SU-DHL-6 (cell line): ENCODE results near the gene PLEKHA7.

Experiments
- H2AFZ ChIP-seq: fragments of 200-600 bp; sonication (generic); 2 replicates; pipeline ENCODE4 v1.6.1; 2014; ENCODE audit warnings: low read depth, mild to moderate bottlenecking, moderate library complexity, mixed read lengths, antibody characterized with exemption, low read length; ENCODE audit not compliant: severe bottlenecking
- H3F3A ChIP-seq: fragments of 200-600 bp; shearing (Covaris generic); 2 replicates; pipeline ENCODE4 v1.6.0; 2016; ENCODE audit warnings: antibody characterized with exemption, mild to moderate bottlenecking; ENCODE audit not compliant: insufficient read depth
- H3K27ac ChIP-seq: fragments of 200-600 bp; sonication (generic); 2 replicates; pipeline ENCODE4 v1.5.1; 2016; ENCODE audit warnings: low read depth, mild to moderate bottlenecking, low read length, moderate library complexity, mixed read lengths
- H3K27me3 ChIP-seq: fragments of 200-600 bp; sonication (generic), shearing (Covaris generic); 2 replicates; pipeline ENCODE4 v1.6.0; 2014; ENCODE audit warnings: mild to moderate bottlenecking, low read length
- H3K36me3 ChIP-seq: fragments of 200-600 bp; sonication (generic); 2 replicates; pipeline ENCODE4 v1.6.1; 2014; ENCODE audit warnings: mild to moderate bottlenecking, low read length, mixed read lengths
- H3K4me2 ChIP-seq: fragments of 300-600, 200-600 bp; shearing (Covaris generic), sonication (generic); 2 replicates; pipeline ENCODE4 v1.6.0; 2014; ENCODE audit warnings: low read length, low read depth, mild to moderate bottlenecking; ENCODE audit not compliant: poor library complexity, severe bottlenecking
- H3K4me3 ChIP-seq: fragments of 200-600 bp; sonication (generic); 2 replicates; pipeline ENCODE4 v1.5.1; 2014; ENCODE audit warnings: antibody characterized with exemption, low read length, mild to moderate bottlenecking, mixed read lengths; ENCODE audit not compliant: insufficient read depth, poor library complexity, severe bottlenecking
- H3K79me2 ChIP-seq: fragments of 200-600 bp; sonication (generic); 2 replicates; pipeline ENCODE4 v1.6.1; 2014; ENCODE audit warnings: mild to moderate bottlenecking, low read length, moderate library complexity; ENCODE audit not compliant: insufficient read depth
- H3K9ac ChIP-seq: fragments of 200-600 bp; sonication (generic); 2 replicates; pipeline ENCODE4 v1.7.0; 2014; ENCODE audit warnings: mild to moderate bottlenecking, low read length
- H3K9me2 ChIP-seq: fragments of 200-600 bp; sonication (generic); replicated peaks from 2 replicates; pipeline ENCODE4 v1.6.1; 2014; ENCODE audit warnings: low read length; ENCODE audit not compliant: insufficient read depth
- H3K9me3 ChIP-seq: fragments of 200-600 bp; sonication (generic); 2 replicates; pipeline ENCODE4 v1.6.1; 2014; ENCODE audit warnings: low read length, mixed read lengths; ENCODE audit not compliant: insufficient read depth
- H4K20me1 ChIP-seq: fragments of 200-600 bp; sonication (generic); 2 replicates; pipeline ENCODE4 v1.6.1; 2014; ENCODE audit warnings: low read depth, mild to moderate bottlenecking, antibody characterized with exemption, low read length, moderate library complexity, mixed read lengths
- EZH2phosphoT487 ChIP-seq: fragments of 200-600 bp; sonication (generic), shearing (Covaris generic); conservative IDR thresholded peaks from 2 replicates; pipeline ENCODE4 v1.6.1; 2018; ENCODE audit warnings: mild to moderate bottlenecking, antibody characterized with exemption, low read length, moderate library complexity, mixed read lengths
- TF ChIP-seq, protein P1 (sequence below): fragments of 200-600 bp; sonication (generic); IDR thresholded peaks from one replicate; pipeline ENCODE4 v1.5.1; 2017; ENCODE audit warnings: antibody characterized with exemption, mild to moderate bottlenecking, low read length, moderate library complexity; ENCODE audit not compliant: insufficient read depth, poor library complexity, severe bottlenecking

Gene PLEKHA7

DNA sequence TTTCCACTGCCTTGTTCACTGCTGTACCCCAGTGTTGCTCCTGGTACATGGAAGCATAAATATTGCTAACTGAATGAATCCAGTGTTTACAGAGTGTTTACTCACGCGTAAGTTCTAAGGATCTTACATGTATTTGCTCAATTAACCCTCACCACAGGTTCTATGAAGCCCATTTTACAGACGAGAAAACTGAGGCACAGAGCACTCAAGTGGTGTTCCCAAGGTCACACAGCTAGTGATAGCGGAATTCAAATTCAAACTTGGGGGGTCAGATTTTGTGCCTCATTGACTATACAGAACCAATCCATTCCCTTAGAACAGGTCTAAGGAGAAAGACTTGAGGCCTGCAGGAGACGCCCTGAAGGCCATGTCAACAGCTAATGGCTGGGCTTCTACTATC lies 72.3 kb downstream of the PLEKHA7 start:
- TF ChIP-seq EZH2phosphoT487, result no peak
- TF ChIP-seq, protein P1, sequence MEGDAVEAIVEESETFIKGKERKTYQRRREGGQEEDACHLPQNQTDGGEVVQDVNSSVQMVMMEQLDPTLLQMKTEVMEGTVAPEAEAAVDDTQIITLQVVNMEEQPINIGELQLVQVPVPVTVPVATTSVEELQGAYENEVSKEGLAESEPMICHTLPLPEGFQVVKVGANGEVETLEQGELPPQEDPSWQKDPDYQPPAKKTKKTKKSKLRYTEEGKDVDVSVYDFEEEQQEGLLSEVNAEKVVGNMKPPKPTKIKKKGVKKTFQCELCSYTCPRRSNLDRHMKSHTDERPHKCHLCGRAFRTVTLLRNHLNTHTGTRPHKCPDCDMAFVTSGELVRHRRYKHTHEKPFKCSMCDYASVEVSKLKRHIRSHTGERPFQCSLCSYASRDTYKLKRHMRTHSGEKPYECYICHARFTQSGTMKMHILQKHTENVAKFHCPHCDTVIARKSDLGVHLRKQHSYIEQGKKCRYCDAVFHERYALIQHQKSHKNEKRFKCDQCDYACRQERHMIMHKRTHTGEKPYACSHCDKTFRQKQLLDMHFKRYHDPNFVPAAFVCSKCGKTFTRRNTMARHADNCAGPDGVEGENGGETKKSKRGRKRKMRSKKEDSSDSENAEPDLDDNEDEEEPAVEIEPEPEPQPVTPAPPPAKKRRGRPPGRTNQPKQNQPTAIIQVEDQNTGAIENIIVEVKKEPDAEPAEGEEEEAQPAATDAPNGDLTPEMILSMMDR, result no peak
- H3K9me2 ChIP-seq, result no peaks in the 10 kb centered on the region
- no peaks in the 10 kb centered on the region for H3K9me3 ChIP-seq
- H3K36me3 ChIP-seq, result no peaks in the 10 kb centered on the region
- no peaks in the 10 kb centered on the region for H4K20me1 ChIP-seq
- H3K27me3 ChIP-seq, result no peaks in the 10 kb centered on the region
- H2AFZ ChIP-seq, result no peak overlapping the region
- no peak overlapping the region for H3K4me2 ChIP-seq
- no peak overlapping the region for H3K27ac ChIP-seq
- no peak overlapping the region for H3K4me3 ChIP-seq
- H3K79me2 ChIP-seq, result no peaks in the 10 kb centered on the region
- no peak overlapping the region for H3K9ac ChIP-seq
- no peaks in the 10 kb centered on the region for H3F3A ChIP-seq

DNA sequence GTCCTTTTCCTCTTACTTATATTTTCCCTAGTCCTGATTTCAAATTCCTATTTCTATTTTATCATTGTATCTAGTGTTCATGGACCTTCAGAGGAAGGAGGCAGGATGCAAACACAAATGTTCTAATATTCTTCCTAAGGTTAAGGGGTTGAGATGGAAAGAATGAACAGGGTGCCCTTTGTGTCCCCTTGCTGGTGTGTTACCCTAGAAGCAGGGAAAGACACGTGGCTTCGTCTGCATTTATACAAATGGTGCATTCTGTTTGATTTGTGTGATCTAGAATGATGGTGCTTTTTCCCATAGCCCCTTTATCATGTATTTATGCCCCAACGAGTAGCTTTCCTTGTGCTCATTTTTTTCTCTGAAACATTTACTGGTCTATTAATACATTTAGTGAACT lies 76.2 kb downstream of the PLEKHA7 start:
- H3K9me2 ChIP-seq, result no peaks in the 10 kb centered on the region
- no peaks in the 10 kb centered on the region for H3K9me3 ChIP-seq
- H4K20me1 ChIP-seq, result no peaks in the 10 kb centered on the region
- H3K27ac ChIP-seq, result no peak overlapping the region
- no peak overlapping the region for H3K9ac ChIP-seq
- TF ChIP-seq EZH2phosphoT487, result no peak
- TF ChIP-seq, protein P1, result no peak
- no peak overlapping the region for H3K4me3 ChIP-seq
- no peaks in the 10 kb centered on the region for H3F3A ChIP-seq
- H3K79me2 ChIP-seq, result no peaks in the 10 kb centered on the region
- no peak overlapping the region for H2AFZ ChIP-seq
- H3K36me3 ChIP-seq, result no peaks in the 10 kb centered on the region
- H3K27me3 ChIP-seq, result no peaks in the 10 kb centered on the region
- H3K4me2 ChIP-seq, result no peak overlapping the region

DNA sequence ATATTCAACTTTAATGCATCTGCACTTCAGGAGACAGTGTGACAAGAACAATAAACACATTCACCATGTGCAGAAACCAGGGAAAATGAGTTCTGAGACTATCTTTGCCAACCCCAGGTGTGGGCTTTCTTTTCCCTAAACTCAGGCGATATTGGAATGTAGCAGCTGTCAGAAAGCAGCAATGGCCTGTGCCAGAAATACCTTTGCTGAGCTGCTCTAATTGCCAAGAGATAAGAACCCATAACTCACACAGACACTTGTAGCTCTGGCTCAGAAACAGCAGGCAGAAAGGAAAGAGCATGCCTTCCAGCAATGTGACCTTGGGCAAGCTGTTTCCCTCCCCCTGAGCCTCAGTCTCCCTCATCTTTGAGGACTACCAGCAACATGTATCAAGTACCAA lies 77.6 kb downstream of the PLEKHA7 start:
- H3K79me2 ChIP-seq, result no peaks in the 10 kb centered on the region
- H3K27ac ChIP-seq, result no peak overlapping the region
- no peak overlapping the region for H3K4me2 ChIP-seq
- no peak overlapping the region for H3K4me3 ChIP-seq
- H3K9me2 ChIP-seq, result no peaks in the 10 kb centered on the region
- H2AFZ ChIP-seq, result no peak overlapping the region
- no peaks in the 10 kb centered on the region for H4K20me1 ChIP-seq
- H3K9ac ChIP-seq, result no peak overlapping the region
- no peaks in the 10 kb centered on the region for H3K9me3 ChIP-seq
- H3K27me3 ChIP-seq, result no peaks in the 10 kb centered on the region
- no peaks in the 10 kb centered on the region for H3K36me3 ChIP-seq
- no peak for TF ChIP-seq EZH2phosphoT487
- TF ChIP-seq, protein P1, result no peak
- no peaks in the 10 kb centered on the region for H3F3A ChIP-seq
